Neural progenitor cell (in vitro differentiated cells): Measurements from ENCODE around the gene STRN3.

Source experiments
- CTCF ChIP-seq: fragments of 200-600 bp; sonication (generic); IDR thresholded peaks from 2 replicates; pipeline ENCODE4 v1.5.1; 2017; ENCODE audit warnings: antibody characterized with exemption, mild to moderate bottlenecking
- EZH2 ChIP-seq: fragments of 200-600 bp; sonication (generic); IDR thresholded peaks from 2 replicates; pipeline ENCODE4 v1.6.1; 2017; ENCODE audit warnings: antibody characterized with exemption, mild to moderate bottlenecking, moderate library complexity
- EZH2phosphoT487 ChIP-seq: fragments of 200-600 bp; sonication (generic); IDR thresholded peaks from 2 replicates; pipeline ENCODE4 v1.6.1; 2017; ENCODE audit warnings: antibody characterized with exemption

- TF ChIP-seq CTCF, result no peak
- no peak for TF ChIP-seq EZH2
- TF ChIP-seq EZH2phosphoT487, result no peak
These were observed 17.2 kb upstream of the STRN3 start for GRCh38 chr14:31043379-31043778.
